Measurements from ENCODE around the gene MESP1. TPM values are rescaled to one million over a fixed set of nuclear protein-coding genes. Genes with fewer than 3 reads are reported as not detected.
A peak's percentile ranks its signal among the peaks of the same experiment; 100 is the strongest.

MESP1 gene
- total RNA-seq, 1 donor from 2014 or later, result 1.1 TPM

- peaks cover 8% of the 10 kb centered on the region for H3K27me3 Mint-ChIP-seq (ENCODE audit: unreplicated experiment)
- H3K36me3 Mint-ChIP-seq (ENCODE audit: unreplicated experiment), result no peaks in the 10 kb centered on the region
- H3K4me1 Mint-ChIP-seq (ENCODE audit: low read depth, unreplicated experiment), result no peaks in the 10 kb centered on the region
- H3K27ac Mint-ChIP-seq (ENCODE audit: unreplicated experiment), result no peak overlapping the region
- TF ChIP-seq, protein P1, sequence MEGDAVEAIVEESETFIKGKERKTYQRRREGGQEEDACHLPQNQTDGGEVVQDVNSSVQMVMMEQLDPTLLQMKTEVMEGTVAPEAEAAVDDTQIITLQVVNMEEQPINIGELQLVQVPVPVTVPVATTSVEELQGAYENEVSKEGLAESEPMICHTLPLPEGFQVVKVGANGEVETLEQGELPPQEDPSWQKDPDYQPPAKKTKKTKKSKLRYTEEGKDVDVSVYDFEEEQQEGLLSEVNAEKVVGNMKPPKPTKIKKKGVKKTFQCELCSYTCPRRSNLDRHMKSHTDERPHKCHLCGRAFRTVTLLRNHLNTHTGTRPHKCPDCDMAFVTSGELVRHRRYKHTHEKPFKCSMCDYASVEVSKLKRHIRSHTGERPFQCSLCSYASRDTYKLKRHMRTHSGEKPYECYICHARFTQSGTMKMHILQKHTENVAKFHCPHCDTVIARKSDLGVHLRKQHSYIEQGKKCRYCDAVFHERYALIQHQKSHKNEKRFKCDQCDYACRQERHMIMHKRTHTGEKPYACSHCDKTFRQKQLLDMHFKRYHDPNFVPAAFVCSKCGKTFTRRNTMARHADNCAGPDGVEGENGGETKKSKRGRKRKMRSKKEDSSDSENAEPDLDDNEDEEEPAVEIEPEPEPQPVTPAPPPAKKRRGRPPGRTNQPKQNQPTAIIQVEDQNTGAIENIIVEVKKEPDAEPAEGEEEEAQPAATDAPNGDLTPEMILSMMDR (IDR thresholded peaks at IDR 0.05; ENCODE audit: partially characterized antibody, unreplicated experiment), result no peak
- no peak for DNase-seq
- peaks cover 4% of the 10 kb centered on the region for H3K9me3 Mint-ChIP-seq (ENCODE audit: unreplicated experiment)
- no peak overlapping the region for H3K4me3 Mint-ChIP-seq (ENCODE audit: unreplicated experiment)
Measured at GRCh38 chr15:89778861-89779260, 27.8 kb upstream of the MESP1 start.

DNA sequence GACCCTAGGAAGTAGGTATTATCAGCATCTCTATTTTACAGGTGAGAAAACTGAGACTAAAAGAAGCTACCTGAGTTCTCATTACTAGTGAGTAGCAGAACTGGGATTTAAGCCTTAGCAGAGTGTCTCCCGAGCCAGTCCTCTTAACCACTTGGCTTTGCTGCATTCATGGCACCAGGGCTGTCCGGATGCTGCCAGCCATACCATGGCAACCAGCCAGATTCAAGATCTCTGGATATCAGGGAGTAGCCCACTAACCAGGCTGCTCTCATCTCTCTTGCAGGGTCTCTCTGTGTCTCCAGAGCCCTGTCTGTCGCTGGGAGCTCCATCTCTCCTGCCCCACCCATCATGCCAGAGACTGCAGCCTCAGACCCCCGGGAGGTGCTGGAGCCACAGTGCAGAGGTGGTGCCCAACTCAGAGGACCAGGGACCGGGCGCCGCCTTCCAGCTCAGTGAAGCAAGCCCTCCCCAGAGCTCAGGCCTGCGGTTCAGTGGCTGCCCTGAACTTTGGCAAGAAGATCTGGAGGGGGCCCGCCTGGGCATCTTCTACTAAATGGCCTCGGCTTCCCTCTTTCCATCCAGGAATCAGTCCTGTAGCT, 26.8 kb upstream of the MESP1 start:
- Mint-ChIP-seq H3K36me3 (ENCODE audit: unreplicated experiment) (no peaks in the 10 kb centered on the region), H3K9me3 (ENCODE audit: unreplicated experiment) (peaks cover 4% of the 10 kb centered on the region)

DNA sequence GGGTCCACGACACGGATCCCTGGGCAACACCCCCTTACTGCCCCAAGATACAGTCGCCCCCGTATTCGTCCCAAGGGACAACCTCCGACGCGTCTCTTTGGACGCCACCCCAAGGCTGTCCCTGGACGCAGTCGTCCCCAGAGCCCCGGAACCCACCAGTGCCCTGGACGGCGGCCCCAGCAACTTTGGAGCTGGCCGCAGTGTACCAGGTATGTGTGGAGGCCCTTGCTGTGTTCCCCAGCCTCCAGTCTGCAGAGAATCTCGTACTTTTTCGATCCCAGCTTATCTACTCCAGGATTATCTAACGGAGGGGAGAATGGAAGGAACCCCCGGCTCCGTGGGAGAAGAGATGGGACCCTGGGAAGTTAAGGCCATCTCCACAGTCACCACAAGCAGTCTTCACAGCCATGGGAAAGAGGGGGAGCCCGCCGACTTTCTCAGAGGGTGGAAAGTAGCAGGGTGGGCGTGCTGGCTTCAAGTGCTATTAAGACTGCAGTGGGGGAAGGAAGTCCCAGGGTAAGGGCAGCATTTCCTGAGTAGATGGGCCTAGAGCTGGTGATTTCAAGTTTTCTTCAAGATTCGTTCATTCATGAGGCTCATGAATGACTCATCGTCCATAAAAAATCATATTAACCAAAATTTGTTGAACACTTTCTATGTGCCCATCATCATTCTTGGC, 26.2 kb upstream of the MESP1 start:
- TF ChIP-seq, protein P1 (IDR thresholded peaks at IDR 0.05; ENCODE audit: partially characterized antibody, unreplicated experiment), result no peak
- no peaks in the 10 kb centered on the region for H3K4me1 Mint-ChIP-seq (ENCODE audit: low read depth, unreplicated experiment)
- H3K4me3 Mint-ChIP-seq (ENCODE audit: unreplicated experiment), result no peak overlapping the region
- H3K27me3 Mint-ChIP-seq (ENCODE audit: unreplicated experiment), result peaks cover 8% of the 10 kb centered on the region
- H3K36me3 Mint-ChIP-seq (ENCODE audit: unreplicated experiment), result no peaks in the 10 kb centered on the region
- peaks cover 4% of the 10 kb centered on the region for H3K9me3 Mint-ChIP-seq (ENCODE audit: unreplicated experiment)
- no peak for DNase-seq
- H3K27ac Mint-ChIP-seq (ENCODE audit: unreplicated experiment), result no peak overlapping the region

More for the DNA sequence above, 26.8 kb upstream of the MESP1 start:
- Mint-ChIP-seq H3K27me3 (ENCODE audit: unreplicated experiment) (peaks cover 8% of the 10 kb centered on the region), H3K4me1 (ENCODE audit: low read depth, unreplicated experiment) (no peaks in the 10 kb centered on the region), H3K27ac (ENCODE audit: unreplicated experiment) (no peak overlapping the region), H3K4me3 (ENCODE audit: unreplicated experiment) (no peak overlapping the region)
- DNase-seq, result no peak
- TF ChIP-seq, protein P1 (IDR thresholded peaks at IDR 0.05; ENCODE audit: partially characterized antibody, unreplicated experiment), result no peak

GRCh38 chr15:89776274-89777072, 25.4 kb upstream of the MESP1 start, which contains the start of gene MESP2:
MESP2 (plus strand) TSS chr15:89776332; CDS start chr15:89776358, 26 bp downstream.
- no peak within 1 kb of the TSS for H3K27ac Mint-ChIP-seq (ENCODE audit: unreplicated experiment)
- H3K36me3 Mint-ChIP-seq (ENCODE audit: unreplicated experiment), result no peaks in the 10 kb centered on the region
- peaks cover 4% of the 10 kb centered on the region for H3K9me3 Mint-ChIP-seq (ENCODE audit: unreplicated experiment)
- no peaks in the 10 kb centered on the region for H3K4me1 Mint-ChIP-seq (ENCODE audit: low read depth, unreplicated experiment)
- TF ChIP-seq, protein P1 (IDR thresholded peaks at IDR 0.05; ENCODE audit: partially characterized antibody, unreplicated experiment), result peak; percentile 62
- DNase-seq, result peak; percentile 86
- H3K4me3 Mint-ChIP-seq (ENCODE audit: unreplicated experiment), result no peak within 1 kb of the TSS
- H3K27me3 Mint-ChIP-seq (ENCODE audit: unreplicated experiment), result peaks cover 4% of the 10 kb centered on the region
